ENCODE measurements around the gene LAMP5.

Gene LAMP5, protein sequence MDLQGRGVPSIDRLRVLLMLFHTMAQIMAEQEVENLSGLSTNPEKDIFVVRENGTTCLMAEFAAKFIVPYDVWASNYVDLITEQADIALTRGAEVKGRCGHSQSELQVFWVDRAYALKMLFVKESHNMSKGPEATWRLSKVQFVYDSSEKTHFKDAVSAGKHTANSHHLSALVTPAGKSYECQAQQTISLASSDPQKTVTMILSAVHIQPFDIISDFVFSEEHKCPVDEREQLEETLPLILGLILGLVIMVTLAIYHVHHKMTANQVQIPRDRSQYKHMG

DNA sequence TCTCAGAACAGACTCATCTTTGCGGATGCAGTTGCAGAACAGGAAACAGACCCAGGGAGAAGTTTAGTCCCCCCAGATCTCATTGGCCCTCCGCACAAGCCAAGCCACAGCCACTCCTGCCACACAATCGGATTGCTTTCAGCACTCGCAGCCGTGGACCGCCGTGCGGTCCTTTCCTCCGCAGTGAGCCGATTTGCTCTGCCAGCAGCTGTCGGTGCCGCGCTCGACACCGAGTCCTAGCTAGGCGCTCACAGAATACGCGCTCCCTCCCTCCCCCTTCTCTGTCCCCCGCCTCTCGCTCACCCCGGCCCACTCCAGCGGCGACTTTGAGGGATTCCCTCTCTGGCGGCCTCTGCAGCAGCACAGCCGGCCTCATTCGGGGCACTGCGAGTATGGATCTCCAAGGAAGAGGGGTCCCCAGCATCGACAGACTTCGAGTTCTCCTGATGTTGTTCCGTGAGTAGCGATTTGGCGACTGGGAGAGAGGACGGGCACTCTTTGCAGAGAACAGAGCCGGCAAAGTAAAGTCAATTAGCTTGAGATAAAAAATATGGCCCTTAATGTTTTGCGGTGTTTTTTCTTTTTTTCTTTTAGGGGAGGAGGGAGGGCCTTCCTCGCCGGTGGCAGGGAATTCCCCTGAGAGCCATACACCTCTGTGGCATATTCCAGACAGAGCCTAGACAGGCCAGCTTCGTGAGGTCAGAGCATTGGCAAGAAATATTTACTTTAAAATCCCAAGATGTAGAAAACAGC, at the start of gene LAMP5:
TSS of gene LAMP5 (plus strand) at position 130 of the 753 bp plus-strand sequence. CDS start at position 393, 263 bp downstream.
- no peak for DNase-seq

GRCh38 chr20:9467995-9468394, 46.4 kb upstream of the LAMP5 start:
- no peak for DNase-seq

DNA sequence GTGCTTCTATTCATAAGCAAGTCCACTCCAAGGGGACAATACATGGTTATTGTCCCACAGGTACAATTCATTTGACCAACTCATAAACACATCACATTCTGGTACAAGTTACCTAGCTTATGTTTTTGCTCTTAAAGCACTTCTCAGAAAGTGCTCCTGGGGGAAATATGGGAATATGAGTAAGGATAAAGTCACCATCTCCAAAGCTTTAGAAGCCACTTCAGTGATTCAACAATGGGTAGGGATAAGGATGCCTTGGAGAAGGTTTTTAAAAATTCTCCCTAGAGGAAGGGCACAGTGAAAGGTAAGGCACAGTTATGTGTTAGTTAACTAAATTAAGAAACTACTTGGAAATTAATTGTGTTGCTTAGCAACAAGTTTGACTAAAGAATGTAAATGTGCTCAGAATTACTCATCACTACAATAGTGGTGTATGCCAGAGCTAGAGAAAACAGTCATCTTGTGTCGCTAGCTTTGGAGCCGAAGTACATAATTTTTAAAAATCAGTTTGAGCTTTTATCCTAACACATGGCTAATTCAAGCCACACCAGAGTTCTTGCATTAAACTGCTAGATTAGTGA, 39.5 kb upstream of the LAMP5 start:
- peak in 1 of 2 donors; percentile 31 for DNase-seq

- no peak for DNase-seq
Measured at GRCh38 chr20:9475456-9475855, 38.9 kb upstream of the LAMP5 start.

DNA sequence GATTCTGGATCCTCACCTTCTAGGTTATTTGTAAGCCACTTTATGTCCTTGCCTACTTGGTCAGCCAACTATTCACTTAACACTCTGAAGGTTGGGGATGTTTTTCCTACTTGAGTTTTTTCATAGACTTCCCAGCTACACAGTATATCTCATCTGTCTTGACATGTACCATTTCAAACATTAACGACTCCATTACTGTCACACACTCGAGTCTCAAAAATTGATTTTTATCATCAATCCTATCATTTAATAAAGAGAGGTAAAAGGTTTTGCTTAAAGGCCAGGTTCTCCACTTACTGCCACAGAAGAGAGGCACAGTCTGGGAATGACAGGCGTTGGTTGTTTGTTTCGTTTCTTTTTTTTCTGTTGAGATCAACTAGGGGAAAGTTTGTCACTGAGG, 38.2 kb upstream of the LAMP5 start:
- no peak for DNase-seq

DNA sequence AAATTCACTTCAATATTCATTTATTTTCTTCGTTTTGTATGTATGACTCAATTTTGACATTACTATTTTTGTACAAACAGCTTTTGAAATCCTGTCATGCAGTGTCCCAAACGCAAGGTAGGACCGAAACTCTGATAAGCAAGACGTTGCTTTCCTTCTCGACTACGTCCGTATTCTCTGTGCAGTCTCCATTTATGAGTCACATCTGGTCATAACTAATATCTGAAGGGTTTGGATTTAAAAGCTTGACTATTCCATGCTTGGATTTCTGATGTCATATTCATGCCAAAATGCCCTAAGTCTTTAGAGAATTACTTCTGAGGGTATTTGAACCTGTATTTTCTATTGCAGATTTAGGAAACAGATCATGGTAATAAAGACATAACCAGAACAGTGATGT, 37.8 kb upstream of the LAMP5 start:
- no peak for DNase-seq

DNA sequence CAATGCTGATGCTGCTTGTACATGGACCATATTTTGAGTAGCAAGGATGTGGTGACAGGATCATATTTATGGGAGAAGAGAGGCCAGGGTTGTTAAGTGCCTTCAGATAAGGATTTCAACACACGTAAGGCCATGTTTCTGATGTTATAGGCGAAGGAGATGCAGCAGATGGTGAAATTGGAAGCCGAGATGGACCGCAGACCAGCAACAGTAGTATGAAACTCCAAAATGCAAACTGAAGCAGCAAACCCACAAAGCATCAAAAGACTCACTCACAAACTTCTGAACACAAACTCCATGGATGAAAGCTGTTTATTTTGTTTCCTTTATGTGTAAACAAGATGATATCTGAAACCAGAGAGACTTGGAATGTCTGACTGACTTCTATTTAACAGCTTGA, 35.6 kb upstream of the LAMP5 start:
- DNase-seq: no peak

DNA sequence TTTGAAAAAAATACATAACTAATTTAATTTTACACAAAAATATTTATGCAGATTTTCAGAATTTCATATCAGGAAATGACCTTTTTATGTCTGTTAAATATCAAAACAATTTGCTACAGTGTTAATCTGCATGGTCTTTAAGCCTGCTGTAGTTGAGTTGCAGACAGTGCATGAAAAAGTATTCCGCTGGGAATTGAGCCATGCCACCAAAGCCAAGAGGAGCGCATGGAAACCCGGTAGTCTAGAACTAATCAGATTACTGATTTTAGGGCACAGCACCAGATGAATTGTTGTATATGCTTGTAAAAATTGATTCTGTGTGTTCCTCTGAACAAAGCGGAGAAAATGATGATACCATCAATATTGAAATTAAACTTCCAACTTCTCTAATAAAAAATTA, 34.3 kb upstream of the LAMP5 start:
- no peak for DNase-seq

GRCh38 chr20:9482180-9482579, 32.2 kb upstream of the LAMP5 start:
- DNase-seq: no peak

DNA sequence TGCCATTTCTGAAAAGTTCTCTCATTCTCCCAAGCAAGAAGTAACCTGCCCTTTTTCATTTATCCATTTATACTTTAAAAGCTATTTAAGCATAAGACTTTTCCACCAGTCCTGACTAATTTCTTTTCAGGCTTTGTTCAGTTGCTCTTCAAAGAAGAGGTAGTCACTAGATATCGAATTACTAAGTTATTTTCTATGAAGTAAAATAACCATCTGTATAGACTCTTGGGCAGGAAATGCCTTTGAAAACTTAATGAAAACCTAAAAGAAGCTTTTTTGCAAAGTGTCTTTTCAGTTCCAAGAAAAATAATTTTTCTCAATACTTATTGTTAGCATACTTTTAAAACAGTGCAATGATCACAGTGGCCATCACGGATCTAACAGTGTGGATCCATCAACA, 31.3 kb upstream of the LAMP5 start:
- DNase-seq: no peak

DNA sequence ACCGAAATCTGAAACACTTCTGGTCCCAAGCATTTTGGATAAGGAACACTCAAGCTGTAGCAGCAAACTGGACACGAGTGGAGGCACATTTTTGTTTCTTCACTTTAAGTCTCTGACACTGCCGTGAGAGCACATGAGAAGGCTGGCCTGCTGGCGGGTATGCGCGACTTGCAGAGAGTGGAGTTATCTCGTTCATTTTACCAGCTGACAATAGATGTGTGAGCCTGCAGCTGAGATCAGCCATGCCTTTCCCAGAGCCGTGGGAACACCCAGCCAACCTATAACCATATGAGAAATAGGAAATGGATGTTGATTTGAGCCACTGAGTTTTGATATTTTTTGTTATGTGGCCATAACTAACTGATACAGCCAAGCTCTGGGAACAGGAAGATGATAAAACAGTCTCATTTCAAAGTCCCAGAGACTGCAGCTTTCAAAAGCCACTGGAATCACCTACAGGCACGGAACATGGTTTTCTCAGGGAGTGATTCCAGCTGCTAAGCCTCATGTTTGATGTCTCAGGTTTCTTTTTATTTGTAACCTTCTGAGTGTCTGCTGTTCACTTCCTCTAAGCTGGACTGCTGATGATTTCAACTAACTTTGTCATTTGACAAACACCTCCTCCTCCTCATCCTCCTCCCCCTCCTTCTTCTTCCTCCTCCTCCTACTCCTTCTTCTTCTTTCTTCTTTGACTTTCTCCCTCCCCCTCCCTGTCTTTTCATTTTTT, 28.6 kb upstream of the LAMP5 start:
- no peak for DNase-seq

GRCh38 chr20:9487231-9487630, 27.2 kb upstream of the LAMP5 start:
- DNase-seq: no peak

DNA sequence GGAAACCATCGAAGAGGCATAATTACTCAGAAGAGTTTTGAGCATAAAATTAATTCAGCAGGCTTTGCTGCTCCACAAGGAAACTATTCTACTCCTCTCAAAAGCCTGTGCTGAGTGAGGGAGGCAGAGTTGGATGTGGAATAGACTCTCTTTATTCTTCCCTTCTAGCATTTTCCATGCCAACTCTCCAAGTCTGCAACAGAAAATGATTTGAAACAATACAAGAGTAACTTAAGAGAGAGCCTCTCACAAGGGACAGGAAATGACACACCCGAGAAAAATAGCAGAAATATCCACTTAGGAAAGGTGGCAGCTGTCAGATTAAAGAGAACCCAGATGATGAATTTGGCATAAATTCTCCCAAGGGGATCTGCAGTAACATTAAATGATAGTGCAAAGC, 26.3 kb upstream of the LAMP5 start:
- peak in 1 of 2 donors; percentile 79 for DNase-seq

GRCh38 chr20:9490161-9490560, 24.2 kb upstream of the LAMP5 start:
- DNase-seq: no peak

- DNase-seq: no peak
Measured at GRCh38 chr20:9490631-9491030, 23.8 kb upstream of the LAMP5 start.

DNA sequence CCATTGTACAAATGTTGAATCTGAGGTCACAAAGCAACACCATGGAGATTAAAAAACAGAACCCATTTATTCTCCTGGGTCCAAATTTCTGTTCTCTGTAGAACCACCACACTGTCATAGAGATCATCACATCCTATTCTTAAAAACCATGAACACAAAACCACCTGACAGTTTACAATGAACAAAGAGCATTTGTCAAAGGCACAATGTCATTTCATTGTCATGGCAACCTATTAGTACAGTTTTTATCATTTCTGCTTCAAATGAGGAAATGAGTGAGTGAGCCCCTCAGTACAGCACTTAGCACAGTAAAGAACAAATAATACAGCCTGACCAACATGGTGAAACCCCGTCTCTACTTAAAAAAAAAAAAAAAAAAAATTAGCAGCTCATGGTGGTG, 23.1 kb upstream of the LAMP5 start:
- no peak for DNase-seq

- no peak for DNase-seq
Measured at GRCh38 chr20:9492067-9492466, 22.3 kb upstream of the LAMP5 start.

- no peak for DNase-seq
Measured at GRCh38 chr20:9493803-9494202, 20.6 kb upstream of the LAMP5 start.

DNA sequence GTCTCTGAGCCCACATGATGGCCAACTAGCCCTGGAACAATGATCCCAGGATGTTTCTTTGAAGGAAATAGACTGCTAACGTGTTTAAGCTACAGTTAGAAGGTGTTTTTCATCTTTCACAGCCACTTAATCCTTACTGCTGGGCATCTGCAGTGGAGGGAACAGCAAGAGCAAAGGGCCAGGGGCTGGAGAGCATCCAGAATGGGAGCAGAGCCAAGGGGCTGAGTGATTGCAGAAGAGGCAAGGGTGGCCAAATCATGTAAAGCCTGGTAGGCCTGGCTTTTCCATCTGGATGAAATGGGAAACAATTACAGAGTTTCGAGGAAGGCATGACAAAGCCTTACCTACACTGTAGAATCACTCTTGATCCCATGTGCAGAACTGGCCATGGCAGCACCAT, 18.7 kb upstream of the LAMP5 start:
- DNase-seq: no peak

- DNase-seq: no peak
Measured at GRCh38 chr20:9496155-9496554, 18.2 kb upstream of the LAMP5 start.

DNA sequence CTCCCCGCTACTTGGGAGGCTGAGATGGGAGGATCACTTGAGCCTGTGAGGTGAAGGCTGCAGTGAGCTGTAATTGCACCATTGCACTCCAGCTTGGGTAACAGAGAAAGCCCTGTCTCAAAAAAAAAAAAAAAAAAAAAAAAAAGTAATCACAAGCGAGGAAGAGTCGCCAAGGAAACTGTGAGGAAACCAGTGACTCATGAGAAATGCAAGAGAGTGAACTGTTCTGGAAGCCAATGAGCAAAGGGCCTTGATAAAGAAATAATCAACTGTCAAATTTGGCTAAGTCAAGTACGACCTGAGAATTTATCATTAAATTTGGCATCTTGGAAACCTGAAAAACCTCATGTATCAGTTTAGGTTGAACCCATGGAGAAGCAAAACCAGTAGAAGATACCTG, 16.1 kb upstream of the LAMP5 start:
- no peak for DNase-seq

GRCh38 chr20:9499126-9499899, 15.1 kb upstream of the LAMP5 start:
- no peak for DNase-seq

GRCh38 chr20:9500121-9500520, 14.3 kb upstream of the LAMP5 start:
- no peak for DNase-seq

All from hippocampal formation (tissue), 2 donors.